ENCODE results near the gene CYTH1. TPM values are rescaled to one million over a fixed set of nuclear protein-coding genes. Genes with fewer than 3 reads are reported as not detected.

Gene CYTH1
- total and polyA plus RNA-seq, 2 donors, result 27.1 to 31.0 TPM

GRCh38 chr17:78774453-78774852 lies 7.6 kb downstream of the CYTH1 start:
- DNase-seq (ENCODE audit: extremely low spot score), result no peak
- H3K27ac ChIP-seq (ENCODE audit: low read depth), result no peak overlapping the region
- no peaks in the 10 kb centered on the region for H3K36me3 ChIP-seq (ENCODE audit: insufficient read depth)
- H3K4me3 ChIP-seq (ENCODE audit: low read depth, low read length), result no peak overlapping the region
- WGBS, result 53% methylated on average over 2 of the region's 2 CpGs
- no peaks in the 10 kb centered on the region for H3K4me1 ChIP-seq (ENCODE audit: insufficient read depth)

- Histone ChIP-seq H3K27ac (ENCODE audit: low read depth) (no peak overlapping the region), H3K36me3 (ENCODE audit: insufficient read depth) (no peaks in the 10 kb centered on the region), H3K4me3 (ENCODE audit: low read depth, low read length) (no peak overlapping the region), H3K4me1 (ENCODE audit: insufficient read depth) (no peaks in the 10 kb centered on the region)
- DNase-seq (ENCODE audit: extremely low spot score), result no peak
- WGBS, result 74% methylated on average over 6 of the region's 6 CpGs
Measured at GRCh38 chr17:78771758-78772382, 10.2 kb downstream of the CYTH1 start.

GRCh38 chr17:78769196-78769773 lies 12.8 kb downstream of the CYTH1 start:
- H3K36me3 ChIP-seq (ENCODE audit: insufficient read depth), result no peaks in the 10 kb centered on the region
- peaks cover 2% of the 10 kb centered on the region for H3K4me1 ChIP-seq (ENCODE audit: insufficient read depth)
- no peak overlapping the region for H3K27ac ChIP-seq (ENCODE audit: low read depth)
- DNase-seq (ENCODE audit: extremely low spot score), result no peak
- no peak overlapping the region for H3K4me3 ChIP-seq (ENCODE audit: low read depth, low read length)
- WGBS, result 93% methylated on average over 7 of the region's 7 CpGs

GRCh38 chr17:78767806-78768205 lies 14.3 kb downstream of the CYTH1 start:
- no peak overlapping the region for H3K27ac ChIP-seq (ENCODE audit: low read depth)
- H3K4me1 ChIP-seq (ENCODE audit: insufficient read depth), result peaks cover 2% of the 10 kb centered on the region
- WGBS, result 59% methylated on average over 4 of the region's 4 CpGs
- DNase-seq (ENCODE audit: extremely low spot score), result no peak
- H3K4me3 ChIP-seq (ENCODE audit: low read depth, low read length), result no peak overlapping the region
- H3K36me3 ChIP-seq (ENCODE audit: insufficient read depth), result no peaks in the 10 kb centered on the region

GRCh38 chr17:78766743-78767294 lies 15.3 kb downstream of the CYTH1 start:
- Histone ChIP-seq H3K4me3 (ENCODE audit: low read depth, low read length) (no peak overlapping the region), H3K4me1 (ENCODE audit: insufficient read depth) (peaks cover 2% of the 10 kb centered on the region), H3K36me3 (ENCODE audit: insufficient read depth) (no peaks in the 10 kb centered on the region), H3K27ac (ENCODE audit: low read depth) (no peak overlapping the region)
- DNase-seq (ENCODE audit: extremely low spot score), result no peak
- 89% methylated on average over 5 of the region's 5 CpGs for WGBS

GRCh38 chr17:78766225-78766624 lies 15.8 kb downstream of the CYTH1 start:
- WGBS, result 68% methylated on average over 2 of the region's 2 CpGs
- Histone ChIP-seq H3K4me3 (ENCODE audit: low read depth, low read length) (no peak overlapping the region), H3K36me3 (ENCODE audit: insufficient read depth) (no peaks in the 10 kb centered on the region), H3K4me1 (ENCODE audit: insufficient read depth) (peaks cover 2% of the 10 kb centered on the region), H3K27ac (ENCODE audit: low read depth) (no peak overlapping the region)
- no peak for DNase-seq (ENCODE audit: extremely low spot score)

- Histone ChIP-seq H3K27ac (ENCODE audit: low read depth) (no peak overlapping the region), H3K4me1 (ENCODE audit: insufficient read depth) (peaks cover 2% of the 10 kb centered on the region), H3K4me3 (ENCODE audit: low read depth, low read length) (no peak overlapping the region), H3K36me3 (ENCODE audit: insufficient read depth) (no peaks in the 10 kb centered on the region)
- 78% methylated on average over 3 of the region's 3 CpGs for WGBS
- no peak for DNase-seq (ENCODE audit: extremely low spot score)
Measured at GRCh38 chr17:78765821-78766220, 16.3 kb downstream of the CYTH1 start.

- WGBS, result 88% methylated on average over 8 of the region's 8 CpGs
- H3K4me3 ChIP-seq (ENCODE audit: low read depth, low read length), result no peak overlapping the region
- no peaks in the 10 kb centered on the region for H3K36me3 ChIP-seq (ENCODE audit: insufficient read depth)
- H3K27ac ChIP-seq (ENCODE audit: low read depth), result no peak overlapping the region
- no peak for DNase-seq (ENCODE audit: extremely low spot score)
- H3K4me1 ChIP-seq (ENCODE audit: insufficient read depth), result peaks cover 2% of the 10 kb centered on the region
Measured at GRCh38 chr17:78764871-78765270, 17.2 kb downstream of the CYTH1 start.

GRCh38 chr17:78763561-78763960 lies 18.5 kb downstream of the CYTH1 start:
- H3K27ac ChIP-seq (ENCODE audit: low read depth), result no peak overlapping the region
- 97% methylated on average over 3 of the region's 3 CpGs for WGBS

GRCh38 chr17:78761789-78762406 lies 20.2 kb downstream of the CYTH1 start:
- Histone ChIP-seq H3K4me1 (ENCODE audit: insufficient read depth) (peaks cover 4% of the 10 kb centered on the region), H3K27ac (ENCODE audit: low read depth) (no peak overlapping the region)
- 72% methylated on average over 5 of the region's 5 CpGs for WGBS

More at GRCh38 chr17:78763561-78763960, 18.5 kb downstream of the CYTH1 start:
- peaks cover 2% of the 10 kb centered on the region for H3K4me1 ChIP-seq (ENCODE audit: insufficient read depth)
- H3K36me3 ChIP-seq (ENCODE audit: insufficient read depth), result no peaks in the 10 kb centered on the region
- H3K4me3 ChIP-seq (ENCODE audit: low read depth, low read length), result no peak overlapping the region
- DNase-seq (ENCODE audit: extremely low spot score), result no peak

GRCh38 chr17:78759969-78760352 lies 22.1 kb downstream of the CYTH1 start:
- WGBS, result 77% methylated on average over 5 of the region's 5 CpGs
- Histone ChIP-seq H3K4me3 (ENCODE audit: low read depth, low read length) (no peak overlapping the region), H3K4me1 (ENCODE audit: insufficient read depth) (peaks cover 2% of the 10 kb centered on the region), H3K36me3 (ENCODE audit: insufficient read depth) (no peaks in the 10 kb centered on the region), H3K27ac (ENCODE audit: low read depth) (no peak overlapping the region)
- no peak for DNase-seq (ENCODE audit: extremely low spot score)

More at GRCh38 chr17:78761789-78762406, 20.2 kb downstream of the CYTH1 start:
- no peaks in the 10 kb centered on the region for H3K36me3 ChIP-seq (ENCODE audit: insufficient read depth)
- no peak overlapping the region for H3K4me3 ChIP-seq (ENCODE audit: low read depth, low read length)
- no peak for DNase-seq (ENCODE audit: extremely low spot score)

GRCh38 chr17:78759203-78759968 lies 22.7 kb downstream of the CYTH1 start:
- Histone ChIP-seq H3K27ac (ENCODE audit: low read depth) (peak overlapping the region; percentile 59), H3K36me3 (ENCODE audit: insufficient read depth) (no peaks in the 10 kb centered on the region), H3K4me1 (ENCODE audit: insufficient read depth) (peaks cover 2% of the 10 kb centered on the region), H3K4me3 (ENCODE audit: low read depth, low read length) (no peak overlapping the region)
- DNase-seq (ENCODE audit: extremely low spot score), result peak; percentile 77
- 51% methylated on average over 11 of the region's 11 CpGs for WGBS

Measured in urinary bladder (tissue), 4 donors.